BE2C (cell line): ENCODE measurements around the gene TXNL4B. TPM values are rescaled to one million over a fixed set of nuclear protein-coding genes. Genes with fewer than 3 reads are reported as not detected.

ENCODE experiments used
- DNase-seq: peaks from one replicate; pipeline ENCODE4 v3.0.0-alpha.2; 2020
- H3K27me3 ChIP-seq: fragments of 250-450 bp; sonication (Bioruptor Pico); 2 replicates; pipeline ENCODE4 v1.5.1; 2020; ENCODE audit warnings: mild to moderate bottlenecking
- H3K36me3 ChIP-seq: fragments of 250-450 bp; sonication (Bioruptor Pico); 2 replicates; pipeline ENCODE4 v1.5.1; 2020; ENCODE audit warnings: mild to moderate bottlenecking
- H3K4me1 ChIP-seq: fragments of 250-450 bp; sonication (Bioruptor Pico); 2 replicates; pipeline ENCODE4 v1.5.1; 2020
- H3K4me3 ChIP-seq: 2 replicates; pipeline ENCODE4 v1.5.1; 2011; ENCODE audit warnings: low read depth, low read length
- H3K9me3 ChIP-seq: fragments of 250-450 bp; sonication (Bioruptor Pico); 2 replicates; pipeline ENCODE4 v1.5.1; 2020
- polyA plus RNA-seq: library from polyadenylated mRNA; unstranded; fragments of >200 nt; gene quantifications from one replicate; pipeline ENCODE4 v1.2.1, GENCODE V29; 2012; ENCODE audit warnings: low read depth, missing spikeins; ENCODE audit not compliant: insufficient read length, insufficient read depth
- TF ChIP-seq, protein P1 (sequence below): IDR thresholded peaks from 2 replicates; pipeline ENCODE4 v1.5.1; 2012; ENCODE audit warnings: mild to moderate bottlenecking, low read depth, low read length

TXNL4B gene
- 10.2 TPM for polyA plus RNA-seq

GRCh38 chr16:72093448-72094265 is at the start of gene TXNL4B, which contains the start of gene DHX38:
Gene TXNL4B (minus strand): TSS chr16:72093620. CDS start chr16:72090749, 2,871 bp downstream.
Gene DHX38 (plus strand): TSS chr16:72093847. CDS start chr16:72096158, 2,311 bp downstream.
- H3K4me1 ChIP-seq = no peaks in the 10 kb centered on the region; the same call in 1 of the 2 replicates
- H3K9me3 ChIP-seq = no peaks in the 10 kb centered on the region
- H3K27me3 ChIP-seq = no peaks in the 10 kb centered on the region
- peak within 1 kb of the TSS; percentile 98 for H3K4me3 ChIP-seq
- H3K36me3 ChIP-seq = peaks cover 38% of the 10 kb centered on the region
- TF ChIP-seq, protein P1, sequence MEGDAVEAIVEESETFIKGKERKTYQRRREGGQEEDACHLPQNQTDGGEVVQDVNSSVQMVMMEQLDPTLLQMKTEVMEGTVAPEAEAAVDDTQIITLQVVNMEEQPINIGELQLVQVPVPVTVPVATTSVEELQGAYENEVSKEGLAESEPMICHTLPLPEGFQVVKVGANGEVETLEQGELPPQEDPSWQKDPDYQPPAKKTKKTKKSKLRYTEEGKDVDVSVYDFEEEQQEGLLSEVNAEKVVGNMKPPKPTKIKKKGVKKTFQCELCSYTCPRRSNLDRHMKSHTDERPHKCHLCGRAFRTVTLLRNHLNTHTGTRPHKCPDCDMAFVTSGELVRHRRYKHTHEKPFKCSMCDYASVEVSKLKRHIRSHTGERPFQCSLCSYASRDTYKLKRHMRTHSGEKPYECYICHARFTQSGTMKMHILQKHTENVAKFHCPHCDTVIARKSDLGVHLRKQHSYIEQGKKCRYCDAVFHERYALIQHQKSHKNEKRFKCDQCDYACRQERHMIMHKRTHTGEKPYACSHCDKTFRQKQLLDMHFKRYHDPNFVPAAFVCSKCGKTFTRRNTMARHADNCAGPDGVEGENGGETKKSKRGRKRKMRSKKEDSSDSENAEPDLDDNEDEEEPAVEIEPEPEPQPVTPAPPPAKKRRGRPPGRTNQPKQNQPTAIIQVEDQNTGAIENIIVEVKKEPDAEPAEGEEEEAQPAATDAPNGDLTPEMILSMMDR = no peak
- peak; percentile 95 for DNase-seq

DNA sequence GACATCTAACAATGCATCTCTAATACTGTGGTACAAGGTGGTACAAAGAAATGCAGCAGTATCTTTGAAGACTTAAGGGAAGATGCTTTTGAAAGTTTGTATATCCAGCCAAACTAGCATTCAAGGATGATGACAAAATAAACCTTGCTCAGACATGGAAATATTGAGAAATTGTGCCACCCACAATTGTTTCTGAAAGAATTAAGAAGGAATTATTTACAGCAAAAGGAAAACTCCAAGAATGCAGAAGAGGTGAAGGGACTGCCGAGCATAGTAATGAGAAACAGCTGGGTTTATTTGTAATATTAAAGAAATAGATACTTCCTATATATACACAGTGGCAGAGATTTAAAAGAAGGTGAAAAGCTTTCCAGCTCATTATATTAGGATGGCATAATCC is 49.1 kb upstream of the TXNL4B start:
- no peak for DNase-seq
- Histone ChIP-seq H3K4me1 (no peaks in the 10 kb centered on the region), H3K9me3 (0 out of 2 replicates have a peak, but pooled peaks cover 4% of the 10 kb centered on the region), H3K4me3 (no peak overlapping the region), H3K27me3 (no peaks in the 10 kb centered on the region), H3K36me3 (no peaks in the 10 kb centered on the region)
- TF ChIP-seq, protein P1 = no peak

GRCh38 chr16:72139908-72140307 is 46.5 kb upstream of the TXNL4B start:
- DNase-seq = no peak
- H3K4me1 ChIP-seq = no peaks in the 10 kb centered on the region
- TF ChIP-seq, protein P1 = no peak
- H3K9me3 ChIP-seq = 0 out of 2 replicates have a peak, but pooled peaks cover 4% of the 10 kb centered on the region
- no peaks in the 10 kb centered on the region for H3K27me3 ChIP-seq
- no peaks in the 10 kb centered on the region for H3K36me3 ChIP-seq
- no peak overlapping the region for H3K4me3 ChIP-seq

GRCh38 chr16:72138064-72138572 is 44.7 kb upstream of the TXNL4B start:
- no peaks in the 10 kb centered on the region for H3K27me3 ChIP-seq
- H3K4me3 ChIP-seq = no peak overlapping the region

DNA sequence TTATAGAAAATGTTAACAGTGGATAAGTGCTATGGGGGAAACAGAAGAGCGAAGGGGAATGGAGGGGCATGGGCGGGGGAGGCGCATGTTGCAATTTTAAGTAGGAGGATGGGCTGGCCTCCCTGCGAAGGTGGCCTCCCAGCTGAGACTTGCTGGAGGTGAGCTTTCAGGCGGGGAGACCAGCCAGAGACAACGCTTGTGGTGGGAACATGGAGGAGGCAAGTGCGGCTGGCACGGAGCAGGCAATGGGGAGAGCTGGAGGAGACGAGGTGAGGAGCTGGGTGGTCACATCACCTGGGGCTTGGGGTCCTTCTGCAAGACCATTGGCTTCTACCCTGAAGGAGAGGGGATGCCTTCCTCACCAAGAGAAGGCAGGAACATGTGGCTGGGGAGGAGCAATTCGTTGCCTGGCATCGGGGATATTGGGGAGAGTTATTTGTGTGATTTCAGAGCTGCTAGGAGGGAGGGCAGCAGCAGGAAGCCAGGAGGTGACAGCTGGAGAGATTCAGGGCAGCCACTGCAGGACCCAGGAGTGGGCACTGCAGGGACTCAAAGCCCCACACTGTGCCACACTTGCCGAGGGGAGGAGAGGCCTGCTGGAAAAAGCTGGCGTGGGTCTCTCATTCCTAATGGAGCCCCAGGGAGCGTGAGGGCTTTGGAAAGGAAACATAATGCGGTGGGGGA is 44.1 kb upstream of the TXNL4B start:
- Histone ChIP-seq H3K4me3 (no peak overlapping the region), H3K4me1 (no peaks in the 10 kb centered on the region), H3K36me3 (no peaks in the 10 kb centered on the region), H3K9me3 (0 out of 2 replicates have a peak, but pooled peaks cover 4% of the 10 kb centered on the region), H3K27me3 (no peaks in the 10 kb centered on the region)
- no peak for DNase-seq
- TF ChIP-seq, protein P1 = no peak

More at GRCh38 chr16:72138064-72138572, 44.7 kb upstream of the TXNL4B start:
- H3K4me1 ChIP-seq = no peaks in the 10 kb centered on the region
- TF ChIP-seq, protein P1 = no peak
- no peaks in the 10 kb centered on the region for H3K36me3 ChIP-seq
- no peak for DNase-seq
- H3K9me3 ChIP-seq = 0 out of 2 replicates have a peak, but pooled peaks cover 4% of the 10 kb centered on the region
